ENCODE data around the gene DIAPH2.

Gene DIAPH2

DNA sequence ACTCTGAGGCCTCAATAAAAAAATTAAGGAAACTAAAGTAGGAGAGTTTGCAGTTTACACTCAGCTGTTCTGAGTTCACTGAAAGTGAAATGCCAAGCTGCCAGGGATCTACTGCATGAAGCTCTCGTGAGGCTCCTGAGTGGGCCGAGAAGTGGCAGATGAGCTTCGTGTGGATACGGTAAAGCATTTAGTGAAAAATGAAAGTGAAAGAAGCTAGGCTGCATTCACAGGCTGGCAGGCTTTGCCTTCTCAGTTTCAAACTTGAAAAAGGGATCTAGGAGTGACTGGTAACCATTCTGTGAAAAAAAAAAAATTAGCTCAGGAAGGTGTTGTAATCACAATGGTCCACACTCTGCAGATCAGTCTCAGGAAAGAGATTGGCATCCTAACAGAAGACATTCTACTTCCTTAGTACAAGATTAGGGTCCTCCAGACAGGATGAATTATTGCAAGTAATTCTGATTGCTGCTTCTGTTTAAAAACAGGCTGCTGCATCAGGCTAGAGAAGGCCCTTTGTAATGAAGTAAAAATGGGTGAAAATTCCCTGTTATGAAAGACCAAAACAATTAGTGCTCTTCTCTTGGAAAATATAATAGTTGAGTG, 879.0 kb downstream of the DIAPH2 start:
- TF ChIP-seq ZFP3 (CRISPR knock-in tag; IDR thresholded peaks at IDR 0.05) (no peak), ISL1 (CRISPR knock-in tag; IDR thresholded peaks at IDR 0.05) (no peak)
- TF ChIP-seq, protein P1, sequence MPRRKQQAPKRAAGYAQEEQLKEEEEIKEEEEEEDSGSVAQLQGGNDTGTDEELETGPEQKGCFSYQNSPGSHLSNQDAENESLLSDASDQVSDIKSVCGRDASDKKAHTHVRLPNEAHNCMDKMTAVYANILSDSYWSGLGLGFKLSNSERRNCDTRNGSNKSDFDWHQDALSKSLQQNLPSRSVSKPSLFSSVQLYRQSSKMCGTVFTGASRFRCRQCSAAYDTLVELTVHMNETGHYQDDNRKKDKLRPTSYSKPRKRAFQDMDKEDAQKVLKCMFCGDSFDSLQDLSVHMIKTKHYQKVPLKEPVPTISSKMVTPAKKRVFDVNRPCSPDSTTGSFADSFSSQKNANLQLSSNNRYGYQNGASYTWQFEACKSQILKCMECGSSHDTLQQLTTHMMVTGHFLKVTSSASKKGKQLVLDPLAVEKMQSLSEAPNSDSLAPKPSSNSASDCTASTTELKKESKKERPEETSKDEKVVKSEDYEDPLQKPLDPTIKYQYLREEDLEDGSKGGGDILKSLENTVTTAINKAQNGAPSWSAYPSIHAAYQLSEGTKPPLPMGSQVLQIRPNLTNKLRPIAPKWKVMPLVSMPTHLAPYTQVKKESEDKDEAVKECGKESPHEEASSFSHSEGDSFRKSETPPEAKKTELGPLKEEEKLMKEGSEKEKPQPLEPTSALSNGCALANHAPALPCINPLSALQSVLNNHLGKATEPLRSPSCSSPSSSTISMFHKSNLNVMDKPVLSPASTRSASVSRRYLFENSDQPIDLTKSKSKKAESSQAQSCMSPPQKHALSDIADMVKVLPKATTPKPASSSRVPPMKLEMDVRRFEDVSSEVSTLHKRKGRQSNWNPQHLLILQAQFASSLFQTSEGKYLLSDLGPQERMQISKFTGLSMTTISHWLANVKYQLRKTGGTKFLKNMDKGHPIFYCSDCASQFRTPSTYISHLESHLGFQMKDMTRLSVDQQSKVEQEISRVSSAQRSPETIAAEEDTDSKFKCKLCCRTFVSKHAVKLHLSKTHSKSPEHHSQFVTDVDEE (CRISPR knock-in tag; IDR thresholded peaks at IDR 0.05), result no peak
- ATAC-seq, result peak; percentile 92

DNA sequence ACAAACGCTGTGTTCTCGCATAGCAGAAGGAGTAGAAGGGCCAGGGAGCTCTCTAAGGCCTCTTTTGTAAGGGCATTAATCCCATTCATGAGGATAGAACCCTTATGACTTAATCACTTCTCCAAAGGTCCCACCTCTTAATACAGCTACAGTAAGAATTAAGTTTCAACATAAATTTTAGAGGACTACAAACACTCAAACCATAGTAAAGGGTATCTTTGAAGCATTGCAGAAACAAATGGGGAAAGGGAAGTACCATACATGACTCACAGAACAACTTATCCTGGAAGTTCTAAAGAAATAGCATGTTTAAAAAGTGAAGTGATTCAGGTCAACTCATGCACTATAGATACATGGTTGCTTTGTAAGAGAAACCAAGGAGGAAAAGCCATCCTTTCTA, 879.9 kb downstream of the DIAPH2 start:
- ATAC-seq, result no peak
- TF ChIP-seq ARNTL (CRISPR knock-in tag; IDR thresholded peaks at IDR 0.05; ENCODE audit: borderline replicate concordance, low read depth) (no peak), TOX (CRISPR knock-in tag; IDR thresholded peaks at IDR 0.05; ENCODE audit: borderline replicate concordance) (no peak), RARB (CRISPR knock-in tag; IDR thresholded peaks at IDR 0.05) (no peak)
- TF ChIP-seq, protein P2, sequence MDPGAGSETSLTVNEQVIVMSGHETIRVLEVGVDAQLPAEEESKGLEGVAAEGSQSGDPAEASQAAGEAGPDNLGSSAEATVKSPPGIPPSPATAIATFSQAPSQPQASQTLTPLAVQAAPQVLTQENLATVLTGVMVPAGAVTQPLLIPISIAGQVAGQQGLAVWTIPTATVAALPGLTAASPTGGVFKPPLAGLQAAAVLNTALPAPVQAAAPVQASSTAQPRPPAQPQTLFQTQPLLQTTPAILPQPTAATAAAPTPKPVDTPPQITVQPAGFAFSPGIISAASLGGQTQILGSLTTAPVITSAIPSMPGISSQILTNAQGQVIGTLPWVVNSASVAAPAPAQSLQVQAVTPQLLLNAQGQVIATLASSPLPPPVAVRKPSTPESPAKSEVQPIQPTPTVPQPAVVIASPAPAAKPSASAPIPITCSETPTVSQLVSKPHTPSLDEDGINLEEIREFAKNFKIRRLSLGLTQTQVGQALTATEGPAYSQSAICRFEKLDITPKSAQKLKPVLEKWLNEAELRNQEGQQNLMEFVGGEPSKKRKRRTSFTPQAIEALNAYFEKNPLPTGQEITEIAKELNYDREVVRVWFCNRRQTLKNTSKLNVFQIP (CRISPR knock-in tag; IDR thresholded peaks at IDR 0.05; ENCODE audit: borderline replicate concordance, low read depth), result no peak
- TF ChIP-seq, protein P3, sequence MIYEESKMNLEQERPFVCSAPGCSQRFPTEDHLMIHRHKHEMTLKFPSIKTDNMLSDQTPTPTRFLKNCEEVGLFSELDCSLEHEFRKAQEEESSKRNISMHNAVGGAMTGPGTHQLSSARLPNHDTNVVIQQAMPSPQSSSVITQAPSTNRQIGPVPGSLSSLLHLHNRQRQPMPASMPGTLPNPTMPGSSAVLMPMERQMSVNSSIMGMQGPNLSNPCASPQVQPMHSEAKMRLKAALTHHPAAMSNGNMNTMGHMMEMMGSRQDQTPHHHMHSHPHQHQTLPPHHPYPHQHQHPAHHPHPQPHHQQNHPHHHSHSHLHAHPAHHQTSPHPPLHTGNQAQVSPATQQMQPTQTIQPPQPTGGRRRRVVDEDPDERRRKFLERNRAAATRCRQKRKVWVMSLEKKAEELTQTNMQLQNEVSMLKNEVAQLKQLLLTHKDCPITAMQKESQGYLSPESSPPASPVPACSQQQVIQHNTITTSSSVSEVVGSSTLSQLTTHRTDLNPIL (CRISPR knock-in tag; IDR thresholded peaks at IDR 0.05; ENCODE audit: low read depth), result no peak
- TF ChIP-seq, protein P4, sequence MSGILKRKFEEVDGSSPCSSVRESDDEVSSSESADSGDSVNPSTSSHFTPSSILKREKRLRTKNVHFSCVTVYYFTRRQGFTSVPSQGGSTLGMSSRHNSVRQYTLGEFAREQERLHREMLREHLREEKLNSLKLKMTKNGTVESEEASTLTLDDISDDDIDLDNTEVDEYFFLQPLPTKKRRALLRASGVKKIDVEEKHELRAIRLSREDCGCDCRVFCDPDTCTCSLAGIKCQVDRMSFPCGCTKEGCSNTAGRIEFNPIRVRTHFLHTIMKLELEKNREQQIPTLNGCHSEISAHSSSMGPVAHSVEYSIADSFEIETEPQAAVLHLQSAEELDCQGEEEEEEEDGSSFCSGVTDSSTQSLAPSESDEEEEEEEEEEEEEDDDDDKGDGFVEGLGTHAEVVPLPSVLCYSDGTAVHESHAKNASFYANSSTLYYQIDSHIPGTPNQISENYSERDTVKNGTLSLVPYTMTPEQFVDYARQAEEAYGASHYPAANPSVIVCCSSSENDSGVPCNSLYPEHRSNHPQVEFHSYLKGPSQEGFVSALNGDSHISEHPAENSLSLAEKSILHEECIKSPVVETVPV (CRISPR knock-in tag; IDR thresholded peaks at IDR 0.05), result no peak

DNA sequence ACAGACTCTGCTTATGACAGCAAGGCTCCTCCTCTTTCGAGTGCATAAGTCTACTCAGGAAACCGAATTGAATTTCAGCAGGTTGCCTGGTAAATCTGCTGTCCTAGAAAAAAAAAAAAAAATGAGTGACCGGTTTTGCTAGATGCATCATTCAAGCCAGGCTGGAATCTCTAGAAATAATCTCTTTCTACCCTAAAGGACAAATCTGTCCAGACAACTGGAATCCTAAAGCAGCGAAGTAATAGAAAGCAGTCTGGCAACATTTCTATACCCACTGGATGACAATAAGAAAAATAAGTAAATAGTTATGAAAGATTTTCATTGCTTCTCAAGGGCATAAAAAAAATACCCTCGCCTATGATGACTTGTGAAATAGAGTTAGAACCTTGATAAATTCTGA, 902.5 kb downstream of the DIAPH2 start:
- TF ChIP-seq ZC3H10 (CRISPR knock-in tag; IDR thresholded peaks at IDR 0.05) (no peak), RARB (CRISPR knock-in tag; IDR thresholded peaks at IDR 0.05) (no peak)
- no peak for ATAC-seq

DNA sequence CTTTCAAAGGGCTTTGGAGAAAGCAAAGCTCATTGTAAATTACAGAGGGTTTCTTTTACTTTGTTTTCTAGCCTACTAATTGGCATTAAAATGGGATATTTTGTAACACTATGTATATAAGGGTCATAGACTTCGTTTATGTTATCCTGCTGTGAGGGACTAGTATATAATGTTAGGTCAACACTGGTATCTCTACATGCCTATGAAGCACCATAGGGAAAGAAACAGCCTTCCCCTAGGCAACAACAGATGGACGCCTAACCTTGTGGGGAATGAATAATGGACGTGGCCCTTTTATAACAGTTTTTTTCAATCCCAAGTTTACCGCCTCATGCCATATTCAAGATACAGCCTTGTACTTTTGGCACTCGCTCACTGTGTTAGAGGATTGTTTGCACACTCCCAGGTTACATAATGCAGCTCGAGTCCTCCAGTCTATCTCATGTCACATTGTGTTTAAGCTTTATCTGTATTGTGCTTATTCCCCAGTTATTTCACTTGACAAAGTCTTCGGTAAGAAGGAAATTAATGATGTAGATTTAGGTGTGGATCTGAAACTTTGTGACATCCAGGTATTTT, 910.1 kb downstream of the DIAPH2 start:
- ATAC-seq, result no peak
- TF ChIP-seq ISL1 (CRISPR knock-in tag; IDR thresholded peaks at IDR 0.05) (no peak), BACH2 (CRISPR knock-in tag; IDR thresholded peaks at IDR 0.05; ENCODE audit: borderline replicate concordance) (no peak), ZNF8 (CRISPR knock-in tag; IDR thresholded peaks at IDR 0.05) (no peak), ZFP3 (CRISPR knock-in tag; IDR thresholded peaks at IDR 0.05) (no peak), ZNF70 (CRISPR knock-in tag; IDR thresholded peaks at IDR 0.05) (no peak), GLIS3 (CRISPR knock-in tag; IDR thresholded peaks at IDR 0.05) (no peak), ZFP30 (CRISPR knock-in tag; IDR thresholded peaks at IDR 0.05) (no peak), SNAI2 (CRISPR knock-in tag; IDR thresholded peaks at IDR 0.05) (no peak), TCF4 (CRISPR knock-in tag; IDR thresholded peaks at IDR 0.05; ENCODE audit: borderline replicate concordance) (no peak), PPARA (CRISPR knock-in tag; IDR thresholded peaks at IDR 0.05; ENCODE audit: borderline replicate concordance) (no peak)
- TF ChIP-seq, protein P4 (CRISPR knock-in tag; IDR thresholded peaks at IDR 0.05), result no peak
- TF ChIP-seq, protein P5, sequence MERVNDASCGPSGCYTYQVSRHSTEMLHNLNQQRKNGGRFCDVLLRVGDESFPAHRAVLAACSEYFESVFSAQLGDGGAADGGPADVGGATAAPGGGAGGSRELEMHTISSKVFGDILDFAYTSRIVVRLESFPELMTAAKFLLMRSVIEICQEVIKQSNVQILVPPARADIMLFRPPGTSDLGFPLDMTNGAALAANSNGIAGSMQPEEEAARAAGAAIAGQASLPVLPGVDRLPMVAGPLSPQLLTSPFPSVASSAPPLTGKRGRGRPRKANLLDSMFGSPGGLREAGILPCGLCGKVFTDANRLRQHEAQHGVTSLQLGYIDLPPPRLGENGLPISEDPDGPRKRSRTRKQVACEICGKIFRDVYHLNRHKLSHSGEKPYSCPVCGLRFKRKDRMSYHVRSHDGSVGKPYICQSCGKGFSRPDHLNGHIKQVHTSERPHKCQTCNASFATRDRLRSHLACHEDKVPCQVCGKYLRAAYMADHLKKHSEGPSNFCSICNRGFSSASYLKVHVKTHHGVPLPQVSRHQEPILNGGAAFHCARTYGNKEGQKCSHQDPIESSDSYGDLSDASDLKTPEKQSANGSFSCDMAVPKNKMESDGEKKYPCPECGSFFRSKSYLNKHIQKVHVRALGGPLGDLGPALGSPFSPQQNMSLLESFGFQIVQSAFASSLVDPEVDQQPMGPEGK (CRISPR knock-in tag; IDR thresholded peaks at IDR 0.05; ENCODE audit: borderline replicate concordance), result no peak
- TF ChIP-seq, protein P2 (CRISPR knock-in tag; IDR thresholded peaks at IDR 0.05; ENCODE audit: borderline replicate concordance, low read depth), result no peak
- TF ChIP-seq, protein P1 (CRISPR knock-in tag; IDR thresholded peaks at IDR 0.05), result no peak
